NCI-H2081 (cell line): ENCODE results near the gene FBN3.
"Not testable (repeated sequence)": the region's sequence is repeated elsewhere in the genome, so short reads cannot be mapped to it uniquely, and the experiment has no call there.

Experiments
- DNase-seq, 2 experiments: peaks; one replicate each; lab custom pipeline; 2025; lab: John Stamatoyannopoulos, UW

The FBN3 gene

DNA sequence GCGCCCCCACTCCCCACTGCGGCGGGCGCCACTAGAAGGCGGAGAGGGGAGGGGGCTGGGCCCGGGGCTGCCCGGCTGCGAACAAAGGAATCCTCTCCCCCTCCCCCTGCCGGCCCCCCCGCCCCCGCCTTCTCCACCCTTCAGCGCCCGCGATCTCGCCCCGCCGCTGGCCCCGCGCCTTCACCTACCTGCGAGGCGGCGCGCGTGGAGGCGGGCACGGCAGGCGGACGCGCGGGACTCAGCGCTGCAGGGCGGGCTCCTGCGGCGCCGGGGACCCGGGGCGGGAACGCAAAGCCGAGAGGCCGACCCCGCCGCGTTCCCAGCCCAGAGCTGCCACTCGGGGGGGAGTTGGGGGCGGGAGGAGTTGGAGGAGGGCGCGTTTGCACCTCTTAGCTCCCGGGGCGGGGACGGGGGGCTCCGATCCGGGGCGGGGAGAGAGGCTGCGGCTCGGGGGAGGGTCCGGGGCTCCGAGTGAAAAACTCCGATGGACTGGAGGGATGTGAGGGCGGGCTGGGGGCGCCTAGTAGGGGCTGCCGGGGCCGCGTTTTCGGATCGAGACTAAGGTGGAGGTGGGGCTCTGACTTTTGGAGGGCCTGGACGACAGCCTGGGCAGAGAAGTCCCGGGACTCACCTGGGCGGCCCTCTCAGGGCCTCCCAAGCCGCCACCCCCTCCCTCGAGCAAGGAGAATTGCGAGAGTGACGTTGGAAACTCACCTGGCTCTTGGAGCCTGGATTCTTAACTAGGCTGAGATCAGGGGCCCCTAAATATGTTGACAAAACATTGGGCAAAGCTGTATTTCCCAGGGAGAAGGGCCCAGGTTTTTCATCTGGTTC is at the start of gene FBN3:
Gene FBN3 (minus strand): TSS at position 332 of the 834 bp plus-strand sequence. CDS start 2,112 bp downstream, outside the sequence.
- no peak for DNase-seq

DNA sequence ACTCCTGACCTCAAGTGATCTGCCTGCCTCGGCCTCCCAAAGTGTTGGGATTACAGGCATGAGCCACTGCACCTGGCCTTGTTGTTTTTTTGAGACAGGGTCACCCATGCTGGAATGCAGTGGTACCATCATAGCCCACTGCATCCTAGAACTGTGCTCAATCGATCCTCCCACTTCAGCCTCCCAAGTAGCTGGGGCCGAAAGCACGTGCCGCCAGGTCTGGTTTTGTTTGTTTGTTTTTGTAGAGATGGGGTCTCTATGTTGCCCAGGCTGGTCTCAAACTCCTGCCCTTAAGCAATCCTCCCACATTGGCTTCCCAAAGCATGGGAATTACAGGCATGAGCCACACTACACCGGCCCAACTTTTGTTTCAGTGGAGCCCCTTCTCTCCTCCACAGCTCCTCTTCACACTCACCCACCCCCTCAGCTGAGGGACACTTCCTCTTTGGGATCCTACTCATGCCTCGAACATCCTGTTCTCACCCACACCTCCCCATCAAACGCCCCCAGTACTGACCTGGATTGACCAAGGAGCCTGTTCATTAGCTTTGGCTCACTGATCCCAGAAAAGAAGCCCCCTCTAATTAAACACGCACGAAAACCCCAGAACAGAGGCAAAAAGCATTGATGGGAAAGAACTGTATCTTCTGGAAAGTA is 47.0 kb upstream of the FBN3 start:
- DNase-seq: no peak

DNA sequence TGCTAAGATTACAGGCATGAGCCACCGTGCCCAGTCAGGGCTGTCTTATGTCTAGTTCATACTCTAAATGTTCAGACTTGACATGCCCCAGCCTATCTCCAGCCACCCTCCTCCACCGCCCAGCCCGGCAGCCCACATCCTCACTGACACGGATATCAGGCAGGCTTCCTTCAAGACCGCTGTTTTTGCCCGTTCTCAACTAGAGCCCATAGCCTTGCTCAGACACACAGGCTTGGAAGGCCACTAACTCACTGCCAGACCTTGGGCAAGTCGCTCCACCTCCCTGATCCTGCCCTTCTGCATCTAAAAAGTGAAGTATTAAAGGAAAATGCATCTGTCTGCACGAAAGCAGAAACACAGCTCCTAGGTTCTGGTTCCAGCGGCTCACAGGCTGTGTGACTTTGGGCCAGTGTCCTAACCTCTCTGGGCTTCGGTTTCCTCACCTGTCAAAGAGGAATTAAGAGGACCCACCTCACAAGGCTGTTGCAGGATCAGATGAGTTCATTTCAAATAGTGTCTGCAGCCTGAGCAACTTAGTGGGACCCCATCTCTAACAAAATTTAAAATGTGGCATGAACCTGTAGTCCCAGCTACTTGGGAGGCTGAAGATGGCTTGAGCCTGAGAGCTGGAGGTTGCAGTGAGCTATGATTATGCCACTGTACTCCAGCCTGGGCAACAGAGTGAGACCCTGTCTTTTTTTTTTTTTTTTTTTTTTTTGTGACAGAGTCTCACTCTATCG is 45.3 kb upstream of the FBN3 start:
- DNase-seq: no peak

DNA sequence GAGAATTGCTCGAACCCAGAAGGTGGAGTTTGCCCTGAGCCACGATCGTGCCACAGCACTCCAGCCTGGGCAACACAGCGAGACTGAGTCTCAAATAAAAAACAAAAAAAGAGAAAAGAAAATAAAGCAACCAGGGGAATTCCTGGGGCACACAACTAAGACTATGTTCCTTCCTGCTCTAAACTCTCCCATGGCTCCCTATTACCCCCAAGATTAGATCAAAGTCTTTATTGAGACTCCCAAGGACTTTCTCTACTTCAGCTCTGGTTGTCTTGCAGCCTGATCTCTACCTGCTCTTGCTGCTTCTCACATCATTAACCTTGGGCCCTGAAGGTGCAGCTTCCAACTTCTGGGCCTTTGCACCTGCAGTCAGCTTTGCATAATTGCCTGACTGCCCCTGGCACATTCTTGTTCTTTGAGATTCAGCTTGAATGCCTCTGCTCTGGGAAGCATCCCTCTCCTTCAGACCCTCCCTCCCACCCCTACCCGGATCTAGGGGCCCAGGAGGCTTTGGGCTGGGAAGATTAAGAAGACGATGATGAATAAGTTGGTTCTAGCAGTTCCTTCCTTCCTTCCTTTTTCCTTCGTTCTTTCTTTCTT is 42.9 kb upstream of the FBN3 start:
- DNase-seq: no peak

DNA sequence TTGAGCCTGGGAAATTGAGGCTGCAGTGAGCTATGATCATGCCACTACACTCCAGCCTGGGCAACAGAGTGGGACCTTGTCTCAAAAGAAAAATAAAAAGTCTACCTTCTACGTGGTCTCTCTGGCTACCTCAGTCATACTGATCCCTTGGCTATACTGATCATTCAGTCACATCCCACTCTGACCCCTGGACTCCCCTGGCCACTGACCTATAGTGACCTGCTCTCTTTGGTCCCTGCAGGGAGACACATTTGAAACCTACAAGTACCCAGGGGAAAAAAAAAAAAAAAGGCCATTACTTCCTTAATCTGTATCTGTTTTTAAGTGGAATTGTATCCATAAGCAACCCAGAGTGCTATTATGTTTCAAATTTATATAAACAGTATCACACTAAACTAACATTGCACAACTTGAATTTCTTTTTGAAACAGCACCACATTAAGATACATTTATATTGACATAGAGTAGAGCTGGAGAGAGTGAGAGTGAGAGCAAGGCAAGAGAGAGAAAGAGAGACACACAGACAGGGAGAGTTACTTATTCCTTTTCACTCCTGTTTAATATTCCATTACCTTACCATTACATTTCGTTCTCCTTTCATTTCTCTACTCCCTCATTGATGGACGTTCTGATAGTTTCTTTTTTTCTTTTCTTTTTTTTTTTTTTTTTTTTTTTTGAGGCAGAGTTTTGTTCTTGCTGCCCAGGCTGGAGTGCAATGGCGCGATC is 36.1 kb upstream of the FBN3 start:
- no peak for DNase-seq

DNA sequence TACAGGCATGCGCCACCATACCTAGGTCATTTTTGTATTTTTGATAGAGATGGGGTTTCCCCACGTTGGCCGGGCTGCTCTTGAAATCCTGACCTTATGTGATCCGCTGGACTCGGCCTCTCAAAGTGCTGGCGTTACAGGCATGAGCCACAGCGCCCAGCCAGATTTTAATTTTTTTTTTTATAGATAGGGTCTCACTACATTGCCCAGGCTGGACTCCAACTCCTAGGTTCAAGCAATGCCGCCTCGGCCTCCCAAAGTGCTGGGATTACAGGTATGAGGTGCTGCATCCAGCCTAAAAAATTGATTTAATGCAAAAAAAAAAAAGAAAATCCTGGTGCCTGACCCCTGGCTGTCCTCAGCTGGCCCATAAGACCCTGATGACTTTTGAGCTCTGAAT is 34.9 kb upstream of the FBN3 start:
- no peak for DNase-seq

DNA sequence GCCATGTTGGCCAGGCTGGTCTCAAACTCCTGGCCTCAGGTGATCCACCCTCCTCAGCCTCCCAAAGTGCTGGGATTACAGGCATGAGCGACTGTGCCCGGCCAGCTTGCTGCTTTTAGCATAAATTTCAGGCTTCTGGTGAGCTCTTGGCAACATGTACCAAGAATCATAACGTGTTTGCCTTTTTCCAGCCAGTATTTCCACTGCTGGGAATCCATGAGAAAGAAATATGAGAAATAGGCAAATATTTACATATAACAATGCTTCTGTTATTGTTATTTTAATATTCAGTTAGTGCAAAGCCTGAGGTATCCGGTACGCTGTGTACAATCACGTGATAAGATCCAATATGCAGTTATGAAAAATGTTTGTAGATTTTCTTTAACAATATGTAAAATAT is 30.6 kb upstream of the FBN3 start:
- DNase-seq: peak in 1 of 2 experiments; percentile 5

DNA sequence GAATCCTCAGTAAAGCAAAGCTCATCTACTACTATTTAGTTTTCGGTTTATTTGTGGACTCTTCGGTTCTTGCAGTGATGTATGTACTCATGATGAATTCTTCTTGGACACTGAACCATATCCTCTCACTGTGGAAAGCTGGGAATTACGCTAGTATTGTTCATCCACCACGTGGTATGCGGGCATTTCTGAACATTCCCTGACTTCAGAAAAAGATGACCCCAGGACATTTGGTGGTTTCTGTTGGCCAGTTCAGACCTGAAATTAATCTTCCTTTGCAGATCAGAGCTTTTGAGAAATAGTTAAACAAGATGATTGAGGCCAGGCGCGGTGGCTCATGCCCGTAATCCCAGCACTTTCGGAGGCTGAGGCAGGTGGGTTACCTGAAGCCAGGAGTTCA is 25.3 kb upstream of the FBN3 start:
- no peak for DNase-seq

DNA sequence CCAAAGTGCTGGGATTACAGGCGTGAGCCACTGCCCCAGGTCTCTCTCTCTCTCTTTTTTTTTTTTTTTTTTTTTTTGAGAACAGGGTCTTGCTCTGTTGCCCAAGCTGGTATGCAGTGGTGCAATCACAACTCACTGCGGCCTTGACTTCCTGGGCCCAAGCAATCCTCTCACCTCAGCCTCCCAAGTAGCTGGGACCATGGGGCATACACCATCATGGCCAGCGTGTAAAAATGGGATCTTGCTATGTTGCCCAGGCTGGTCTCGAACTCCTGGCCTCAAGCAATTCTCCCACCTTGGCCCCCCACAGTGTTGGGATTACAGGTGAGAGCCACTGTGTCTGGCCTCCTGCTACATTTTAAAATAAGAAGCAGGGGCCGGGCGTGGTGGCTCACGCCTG is 19.1 kb upstream of the FBN3 start:
- no peak for DNase-seq

DNA sequence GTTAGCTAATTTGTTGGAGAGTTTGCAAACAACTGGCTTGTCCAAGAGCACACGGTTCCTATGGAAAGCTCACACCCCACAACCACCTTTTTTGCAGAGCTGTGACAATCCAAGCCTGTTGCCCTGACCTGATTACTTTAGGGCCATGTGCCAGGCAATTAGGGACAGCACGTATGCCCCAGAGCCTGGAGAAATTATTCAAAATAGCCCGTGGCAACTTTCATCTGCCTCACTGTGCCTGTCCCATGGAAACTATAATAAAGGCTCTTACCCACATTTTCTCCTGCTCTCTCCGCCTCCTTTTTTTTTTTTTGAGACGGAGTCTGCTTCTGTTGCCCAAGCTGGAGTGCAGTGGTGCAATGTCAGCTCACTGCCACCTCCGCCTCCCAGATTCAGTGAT is 18.6 kb upstream of the FBN3 start:
- DNase-seq: no peak

DNA sequence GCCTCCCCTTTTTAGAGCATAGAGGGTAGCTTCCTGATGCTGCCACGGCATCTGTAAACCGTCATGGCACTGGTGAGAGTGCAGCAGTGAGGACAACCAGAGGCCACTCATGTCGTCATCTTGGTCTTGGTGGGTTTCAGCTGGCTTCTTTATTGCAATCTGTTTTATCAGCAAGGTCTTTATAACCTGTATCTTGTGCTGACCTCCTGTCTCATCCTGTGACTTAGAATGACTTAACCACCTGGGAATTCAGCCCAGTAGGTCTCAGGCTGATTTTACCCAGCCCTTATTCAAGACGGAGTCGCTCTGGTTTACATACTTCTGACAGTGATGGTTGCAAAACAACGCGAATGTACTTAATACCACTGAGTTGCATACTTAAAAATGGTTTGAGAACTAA is 14.4 kb upstream of the FBN3 start:
- DNase-seq: no peak

DNA sequence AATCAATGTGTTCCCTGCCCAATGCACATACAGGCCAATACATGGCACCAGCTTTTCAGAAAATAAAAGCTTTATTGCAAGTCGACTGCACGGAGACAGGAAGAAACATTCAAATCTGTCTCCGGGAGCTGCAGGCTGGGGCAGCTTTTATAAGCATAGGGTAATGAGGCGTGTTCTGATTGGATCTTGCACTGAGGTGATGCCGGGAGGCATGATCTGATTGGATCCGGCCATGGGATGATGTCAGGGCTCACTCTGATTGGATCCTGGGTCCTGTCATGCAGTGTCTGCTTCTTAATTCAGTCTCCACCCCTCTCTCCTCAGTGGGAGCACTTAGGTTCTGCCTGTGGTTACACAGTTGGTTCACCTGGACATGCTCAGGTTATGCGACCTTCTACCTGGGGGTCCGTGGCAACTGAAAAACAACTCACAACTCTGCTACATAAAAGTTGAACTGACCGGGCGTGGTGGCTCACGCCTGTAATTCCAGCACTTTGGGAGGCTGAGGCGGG is 11.8 kb upstream of the FBN3 start:
- peak; percentile 21 to 53 for DNase-seq

DNA sequence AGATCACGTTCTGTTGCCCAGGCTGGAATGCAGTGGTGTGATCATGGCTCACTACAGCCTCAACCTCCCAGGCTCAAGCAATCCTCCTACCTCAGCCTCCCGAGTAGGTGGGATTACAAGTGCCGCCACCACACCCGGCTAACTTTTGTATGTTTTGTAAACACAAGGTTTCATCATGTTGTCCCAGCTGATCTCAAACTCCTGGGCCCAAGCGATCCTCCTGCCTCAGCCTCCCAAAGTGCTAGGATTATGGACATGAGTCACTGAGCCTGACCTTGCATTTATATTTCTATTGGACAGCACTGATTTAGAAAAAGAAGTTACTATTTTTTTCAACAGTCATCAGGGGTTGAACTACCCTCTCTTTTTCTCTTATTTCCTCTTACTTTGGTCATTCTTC is 9.9 kb upstream of the FBN3 start:
- DNase-seq: not testable (repeated sequence)

DNA sequence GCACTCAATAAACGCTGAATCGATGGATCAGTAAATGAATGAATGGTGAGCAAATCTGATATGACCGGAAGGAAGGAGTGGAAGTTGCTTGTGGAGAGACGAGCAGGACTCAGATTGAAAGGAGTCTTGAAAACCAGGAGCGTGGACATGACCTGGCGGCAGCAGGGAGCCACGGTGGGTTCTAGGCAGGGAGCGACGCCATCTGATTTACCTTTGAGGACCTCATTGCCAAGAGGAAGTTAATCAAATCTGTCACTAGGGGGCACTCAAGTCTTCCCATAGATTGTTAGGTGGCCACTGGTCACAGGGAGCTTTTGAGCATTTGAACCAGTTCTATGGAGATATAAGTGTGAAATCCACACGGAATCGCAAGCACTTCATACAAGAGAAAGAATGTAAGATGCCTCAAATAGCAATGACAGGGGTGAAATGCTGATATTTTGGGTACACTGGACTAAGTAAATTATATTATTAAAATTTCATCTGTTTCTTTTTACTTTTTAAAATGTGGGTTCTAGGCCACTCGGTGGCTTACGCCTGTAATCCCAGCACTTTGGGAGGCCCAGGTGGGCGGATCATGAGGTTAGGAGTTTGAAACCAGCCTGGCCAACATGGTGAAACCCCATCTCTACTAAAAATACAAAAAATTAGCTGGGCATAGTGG is 9.2 kb upstream of the FBN3 start:
- DNase-seq: peak; percentile 79 to 81

DNA sequence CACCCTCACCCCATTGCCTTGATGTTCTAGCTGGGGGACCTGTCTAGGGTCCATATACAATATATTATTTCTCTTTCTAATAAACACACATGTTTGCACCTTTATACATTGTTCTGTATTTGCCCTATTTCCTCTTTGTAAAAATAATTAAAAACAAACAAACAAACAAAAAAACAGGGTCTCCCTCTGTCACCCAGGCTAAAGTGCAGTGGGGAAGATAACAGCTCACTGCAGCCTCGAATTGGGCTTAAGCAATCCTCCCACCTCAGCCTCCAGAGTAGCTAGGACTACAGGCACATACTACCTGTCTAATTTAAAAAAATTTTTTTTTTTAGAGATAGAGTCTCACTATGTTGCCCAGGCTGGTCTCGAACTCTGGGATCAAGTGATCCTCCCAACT is 5.9 kb upstream of the FBN3 start:
- DNase-seq: no peak

DNA sequence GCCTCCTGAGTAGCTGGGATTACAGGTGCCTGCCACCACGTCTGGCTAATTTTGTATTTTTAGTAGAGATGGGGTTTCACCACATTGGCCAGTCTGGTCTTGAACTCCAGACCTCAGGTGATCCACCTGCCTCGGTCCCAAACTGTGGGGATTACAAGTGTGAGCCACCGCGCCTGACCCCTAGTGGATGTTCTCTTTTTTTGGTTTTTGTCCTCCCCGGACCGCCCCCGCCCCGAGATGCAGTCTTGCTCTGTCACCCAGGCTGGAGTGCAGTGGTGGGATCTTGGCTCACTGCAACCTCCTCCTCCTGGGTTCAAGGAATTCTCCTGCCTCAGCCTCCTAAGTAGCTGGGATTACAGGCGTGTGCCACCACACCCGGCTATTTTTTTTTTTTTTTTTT is 4.6 kb upstream of the FBN3 start:
- not testable (repeated sequence) for DNase-seq

DNA sequence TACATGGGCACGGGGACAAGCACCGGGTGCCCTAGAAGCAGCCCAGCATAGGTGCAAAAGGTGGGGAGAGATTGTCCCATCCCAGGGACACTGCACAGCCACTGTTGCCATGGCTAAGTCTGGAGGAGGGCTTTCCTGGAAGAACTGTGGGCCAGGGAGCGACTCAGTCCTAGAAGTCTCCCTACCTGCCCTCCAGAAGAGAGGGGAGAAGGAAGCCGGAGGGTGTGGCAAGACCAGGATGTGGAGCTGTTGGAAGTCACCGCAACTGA is 2.3 kb upstream of the FBN3 start:
- DNase-seq: no peak

DNA sequence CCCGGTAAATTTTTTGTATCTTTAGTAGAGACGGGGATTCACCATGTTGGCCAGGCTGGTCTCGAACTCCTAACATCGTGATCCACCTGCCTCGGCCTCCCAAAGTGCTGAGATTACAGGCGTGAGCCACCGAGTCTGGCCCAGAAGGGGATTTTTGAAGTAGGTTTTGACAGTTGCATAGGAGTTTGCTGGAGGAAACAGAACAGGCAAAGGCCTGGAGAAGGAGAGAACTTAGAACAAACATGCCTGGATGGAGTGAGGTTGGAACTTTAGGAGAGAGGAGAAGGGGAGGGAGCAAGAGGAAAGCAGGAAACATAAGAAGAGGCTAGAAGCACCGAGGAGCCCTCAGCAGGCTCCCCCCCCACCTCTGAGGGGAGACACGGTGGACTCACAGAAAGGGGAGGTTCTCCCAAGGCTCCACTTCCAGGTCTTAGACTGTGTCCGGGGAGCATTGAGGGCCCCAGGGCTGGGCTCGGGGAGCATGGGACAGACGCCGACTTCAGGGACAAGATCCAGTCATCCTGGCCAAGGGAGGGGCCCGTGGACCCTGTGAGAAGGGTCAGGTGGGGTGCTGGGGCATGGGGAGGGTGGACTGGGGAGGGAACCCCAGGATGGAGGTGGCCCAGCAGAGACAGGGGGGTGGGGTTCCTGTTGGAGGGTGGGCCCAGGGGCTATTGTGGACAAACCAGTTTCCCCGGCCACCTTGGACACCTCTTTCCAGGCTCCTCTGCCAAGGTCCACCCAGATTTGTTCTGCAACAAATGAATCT is 1.8 kb upstream of the FBN3 start:
- no peak for DNase-seq

DNA sequence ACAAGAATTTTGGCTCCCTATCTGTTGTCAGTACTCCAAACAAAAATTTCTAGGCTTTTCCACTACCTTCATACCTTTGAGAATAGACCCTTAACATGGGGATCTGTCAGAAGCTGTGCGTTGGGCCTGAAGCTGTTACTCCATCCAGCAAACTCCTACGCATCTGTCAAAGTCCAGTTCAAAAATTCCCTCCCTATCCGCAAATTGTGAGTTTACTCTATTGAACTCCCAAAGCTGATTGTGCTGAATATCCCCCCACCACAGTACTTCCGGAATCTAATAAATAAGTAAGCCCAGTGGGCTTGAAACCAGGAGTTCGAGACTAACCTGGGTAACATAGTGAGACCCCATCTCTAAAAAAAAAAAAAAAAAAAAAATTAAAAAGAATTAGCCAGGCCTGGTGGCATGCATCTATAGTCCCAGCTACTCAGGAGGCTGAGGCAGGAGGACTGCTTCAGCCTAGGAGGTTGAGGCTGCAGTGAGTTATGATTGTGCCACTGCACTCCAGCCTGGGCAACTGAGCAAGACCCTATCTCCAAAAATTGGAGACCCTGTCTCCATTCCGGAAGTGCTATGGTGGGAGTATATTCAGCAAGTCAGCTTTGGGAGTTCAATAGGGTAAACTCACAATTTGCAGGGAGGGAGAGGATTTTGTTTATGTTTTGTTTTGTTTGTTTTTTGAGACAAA is 930 bp upstream of the FBN3 start:
- DNase-seq: no peak
